Left ventricle myocardium inferior (tissue), 1 donor: ENCODE data around the gene MTR. TPM values are rescaled to one million over a fixed set of nuclear protein-coding genes. Genes with fewer than 3 reads are reported as not detected.

Source experiments
- DNase-seq: peaks from one replicate; pipeline ENCODE4 v3.0.0-alpha.2; 2020
- H3K27ac ChIP-seq: fragments of 200-600 bp; replicated peaks from 2 replicates; pipeline ENCODE4 v1.8.0; 2021
- H3K27me3 ChIP-seq: fragments of 200-600 bp; 2 replicates; pipeline ENCODE4 v1.8.0; 2021; ENCODE audit warnings: low read depth
- H3K36me3 ChIP-seq: fragments of 200-600 bp; 2 replicates; pipeline ENCODE4 v1.8.0; 2021
- H3K4me1 ChIP-seq: fragments of 200-600 bp; 2 replicates; pipeline ENCODE4 v1.8.0; 2021
- H3K4me3 ChIP-seq: fragments of 200-600 bp; 2 replicates; pipeline ENCODE4 v1.8.0; 2021; ENCODE audit warnings: mild to moderate bottlenecking, moderate library complexity
- H3K9me3 ChIP-seq: fragments of 200-600 bp; replicated peaks from 2 replicates; pipeline ENCODE4 v1.8.0; 2021
- intact Hi-C: fragments of 100-400 bp; cut with micrococcal nuclease; formaldehyde crosslinking; loops from one replicate; pipeline ENCODE4 v1.11.0; 2022
- total RNA-seq: library from RNA; stranded (reverse); fragmentation: NEBNext Ultra II Directional; extraction: Animal tissue kit (Norgen Biotek cat#: 25700); gene quantifications from one replicate; pipeline ENCODE4 v1.2.1, GENCODE V29; 2021
- TF ChIP-seq, protein P1 (sequence below): fragments of 200-600 bp; IDR thresholded peaks from 2 replicates; pipeline ENCODE4 v1.8.0; 2021; ENCODE audit warnings: antibody characterized with exemption, mild to moderate bottlenecking, borderline replicate concordance
- donor health status: DM: no; HTN: yes; CAD: no; lungs with severe emphysema.

MTR gene
- total RNA-seq, 1 donor from 2014 or later = 47.6 TPM

DNA sequence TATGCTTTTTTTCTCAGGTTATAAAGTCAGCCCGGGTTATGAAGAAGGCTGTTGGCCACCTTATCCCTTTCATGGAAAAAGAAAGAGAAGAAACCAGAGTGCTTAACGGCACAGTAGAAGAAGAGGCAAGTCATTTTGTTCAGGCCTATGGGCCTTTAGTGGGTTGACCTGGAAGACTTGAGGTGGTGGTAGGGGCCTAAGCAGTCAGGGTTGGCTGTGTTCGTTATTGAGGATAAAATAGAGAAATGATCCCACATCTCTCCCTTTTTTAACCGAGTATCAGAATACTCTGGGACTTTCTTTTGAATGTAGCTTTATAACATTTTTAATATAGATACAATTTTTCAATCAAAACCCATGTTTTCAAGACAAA is 67.1 kb downstream of the MTR start:
- intact Hi-C loops = no loop called here
- Histone ChIP-seq H3K27ac (peak overlapping the region; percentile 85), H3K9me3 (no peaks in the 10 kb centered on the region), H3K27me3 (no peaks in the 10 kb centered on the region), H3K4me3 (no peak overlapping the region), H3K36me3 (peaks cover 72% of the 10 kb centered on the region), H3K4me1 (peaks cover 61% of the 10 kb centered on the region)
- DNase-seq = no peak
- TF ChIP-seq, protein P1, sequence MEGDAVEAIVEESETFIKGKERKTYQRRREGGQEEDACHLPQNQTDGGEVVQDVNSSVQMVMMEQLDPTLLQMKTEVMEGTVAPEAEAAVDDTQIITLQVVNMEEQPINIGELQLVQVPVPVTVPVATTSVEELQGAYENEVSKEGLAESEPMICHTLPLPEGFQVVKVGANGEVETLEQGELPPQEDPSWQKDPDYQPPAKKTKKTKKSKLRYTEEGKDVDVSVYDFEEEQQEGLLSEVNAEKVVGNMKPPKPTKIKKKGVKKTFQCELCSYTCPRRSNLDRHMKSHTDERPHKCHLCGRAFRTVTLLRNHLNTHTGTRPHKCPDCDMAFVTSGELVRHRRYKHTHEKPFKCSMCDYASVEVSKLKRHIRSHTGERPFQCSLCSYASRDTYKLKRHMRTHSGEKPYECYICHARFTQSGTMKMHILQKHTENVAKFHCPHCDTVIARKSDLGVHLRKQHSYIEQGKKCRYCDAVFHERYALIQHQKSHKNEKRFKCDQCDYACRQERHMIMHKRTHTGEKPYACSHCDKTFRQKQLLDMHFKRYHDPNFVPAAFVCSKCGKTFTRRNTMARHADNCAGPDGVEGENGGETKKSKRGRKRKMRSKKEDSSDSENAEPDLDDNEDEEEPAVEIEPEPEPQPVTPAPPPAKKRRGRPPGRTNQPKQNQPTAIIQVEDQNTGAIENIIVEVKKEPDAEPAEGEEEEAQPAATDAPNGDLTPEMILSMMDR = no peak

DNA sequence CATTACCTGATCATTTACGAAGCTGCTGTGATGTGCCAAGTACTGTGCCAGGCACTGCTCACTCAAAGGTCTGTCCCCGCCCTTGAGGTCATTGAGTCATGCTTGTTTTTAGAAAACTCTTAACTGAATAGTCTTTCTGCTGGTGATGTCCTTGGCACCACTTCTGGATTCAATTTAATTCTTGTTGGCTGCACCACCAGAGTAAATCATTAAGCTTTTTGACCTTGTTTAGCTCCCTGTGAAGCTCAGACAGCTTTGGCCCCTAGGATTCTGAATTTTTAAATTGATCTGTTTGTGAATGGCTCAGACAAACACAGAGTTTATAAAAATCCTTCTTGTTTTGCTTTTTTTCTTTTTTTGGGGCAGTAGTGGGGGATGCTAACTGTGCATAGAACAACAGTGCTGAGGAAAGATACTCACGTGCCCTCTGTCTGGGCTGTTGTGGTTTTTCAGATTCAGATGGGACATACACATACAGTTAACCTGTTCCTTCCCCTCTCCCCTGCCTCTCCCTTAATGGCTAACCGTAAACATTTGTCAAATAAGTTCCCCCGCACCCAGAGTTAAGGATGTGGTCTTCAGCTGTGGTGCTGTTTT is 67.6 kb downstream of the MTR start:
- intact Hi-C loops = no loop called here
- H3K4me3 ChIP-seq = no peak overlapping the region
- peak overlapping the region; percentile 85 for H3K27ac ChIP-seq
- no peak for DNase-seq
- peaks cover 72% of the 10 kb centered on the region for H3K36me3 ChIP-seq
- TF ChIP-seq, protein P1 = no peak
- no peaks in the 10 kb centered on the region for H3K9me3 ChIP-seq
- no peaks in the 10 kb centered on the region for H3K27me3 ChIP-seq
- peaks cover 61% of the 10 kb centered on the region for H3K4me1 ChIP-seq

DNA sequence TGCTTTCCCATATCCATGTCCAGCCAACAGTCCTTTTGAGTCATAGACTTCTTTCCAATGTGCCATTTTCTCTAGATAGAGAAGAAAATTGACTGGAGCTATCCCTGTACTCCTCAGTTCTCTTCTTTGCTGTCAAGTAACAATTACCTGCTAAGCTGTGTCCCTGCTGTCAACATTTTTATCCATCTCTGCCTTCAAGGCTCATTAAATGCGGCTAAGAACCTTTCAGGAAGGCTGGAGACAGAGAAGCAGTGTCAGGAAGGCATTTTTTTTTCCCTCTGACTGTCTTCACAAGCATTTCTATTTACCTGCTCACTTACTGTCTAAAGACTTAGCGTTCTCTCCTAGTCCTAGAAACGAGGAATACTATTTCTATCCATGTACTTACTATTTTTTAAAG is 69.1 kb downstream of the MTR start:
- TF ChIP-seq, protein P1 = no peak
- Histone ChIP-seq H3K9me3 (no peaks in the 10 kb centered on the region), H3K4me1 (peaks cover 56% of the 10 kb centered on the region), H3K4me3 (no peak overlapping the region), H3K27me3 (no peaks in the 10 kb centered on the region), H3K27ac (peak overlapping the region; percentile 85), H3K36me3 (peaks cover 64% of the 10 kb centered on the region)
- no peak for DNase-seq
- intact Hi-C loops = no loop called here

DNA sequence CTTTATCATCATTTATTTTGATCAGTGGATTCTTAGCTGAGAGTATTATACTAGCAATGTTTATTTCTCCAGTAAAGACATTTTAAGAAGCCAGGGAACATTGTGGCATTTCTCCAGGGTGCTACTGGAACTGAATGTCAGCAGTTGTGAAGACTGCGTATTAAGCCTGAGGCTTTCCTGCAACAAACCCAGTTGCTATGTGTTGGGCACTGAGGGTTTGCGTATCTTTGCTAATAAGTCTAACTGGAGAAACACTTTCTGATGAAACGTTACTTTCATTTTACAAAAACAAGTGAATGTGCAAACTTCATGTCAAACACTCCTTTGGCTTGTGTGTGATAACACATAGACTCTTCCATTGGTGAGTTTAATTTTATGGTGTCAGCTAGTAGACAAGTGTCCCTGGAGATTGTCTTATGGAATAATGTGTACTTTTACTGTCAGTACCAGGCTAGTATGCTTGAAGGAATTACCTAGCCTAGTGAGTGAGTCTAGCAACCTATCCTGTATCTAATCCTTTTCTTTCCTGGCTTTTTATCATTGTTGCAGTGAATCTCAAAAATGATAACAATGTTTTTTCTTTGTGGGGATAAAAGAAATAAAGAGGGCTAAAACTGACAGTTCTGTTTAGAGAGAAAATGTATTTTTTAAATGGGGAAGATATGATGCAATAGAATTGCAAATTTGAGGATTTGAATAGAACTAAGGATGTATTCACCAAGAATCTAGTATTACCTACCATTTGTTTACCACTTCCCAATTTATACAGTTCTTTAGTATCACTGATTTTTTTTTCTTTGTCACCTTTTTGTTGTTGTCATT is 70.1 kb downstream of the MTR start:
- H3K36me3 ChIP-seq = peaks cover 58% of the 10 kb centered on the region
- intact Hi-C loops = no loop called here
- no peak for DNase-seq
- no peaks in the 10 kb centered on the region for H3K27me3 ChIP-seq
- TF ChIP-seq, protein P1 = no peak
- peak overlapping the region; percentile 85 for H3K27ac ChIP-seq
- peaks cover 53% of the 10 kb centered on the region for H3K4me1 ChIP-seq
- H3K9me3 ChIP-seq = no peaks in the 10 kb centered on the region
- no peak overlapping the region for H3K4me3 ChIP-seq

DNA sequence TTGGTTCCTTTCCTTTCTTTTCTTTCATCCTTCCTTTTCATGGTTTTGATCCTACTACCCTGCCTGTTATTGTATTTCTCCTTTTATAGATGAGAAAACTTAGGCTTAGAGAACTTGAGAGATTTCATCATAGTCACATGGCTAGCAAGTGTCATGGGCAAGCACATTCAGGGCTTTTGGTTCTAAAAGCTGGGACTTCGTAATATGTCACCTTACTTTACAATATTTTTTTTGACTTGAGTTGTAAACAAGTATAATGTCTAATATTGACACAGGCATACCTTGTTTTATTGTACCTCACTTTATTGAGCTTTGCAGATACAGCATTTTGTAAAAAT is 70.7 kb downstream of the MTR start:
- intact Hi-C loops = no loop called here
- H3K4me3 ChIP-seq = no peak overlapping the region
- TF ChIP-seq, protein P1 = no peak
- peaks cover 56% of the 10 kb centered on the region for H3K36me3 ChIP-seq
- no peaks in the 10 kb centered on the region for H3K27me3 ChIP-seq
- H3K4me1 ChIP-seq = peaks cover 54% of the 10 kb centered on the region
- no peak for DNase-seq
- peak overlapping the region; percentile 85 for H3K27ac ChIP-seq
- no peaks in the 10 kb centered on the region for H3K9me3 ChIP-seq
